NCI-H2081 (cell line): ENCODE measurements around the gene SEC14L1.
A peak's percentile ranks its signal among the peaks of the same experiment; 100 is the strongest.

Experiments
- DNase-seq, 2 experiments: peaks; one replicate each; lab custom pipeline; 2025; lab: John Stamatoyannopoulos, UW

Gene SEC14L1

GRCh38 chr17:77264617-77265230, 124.0 kb downstream of the SEC14L1 start:
- DNase-seq, result peak; percentile 46 to 69

- no peak for DNase-seq
Observed at GRCh38 chr17:77266213-77266612, 125.4 kb downstream of the SEC14L1 start.
